HG03060 (cell line): ENCODE results near the gene SIRPA.

Source experiments
- ATAC-seq: cut with Tn5 transposase; IDR thresholded peaks from one replicate; pipeline ENCODE4 v1.9.1; 2021; ENCODE audit warnings: low read depth, moderate number of reproducible peaks; ENCODE audit not compliant: unreplicated experiment

SIRPA gene

DNA sequence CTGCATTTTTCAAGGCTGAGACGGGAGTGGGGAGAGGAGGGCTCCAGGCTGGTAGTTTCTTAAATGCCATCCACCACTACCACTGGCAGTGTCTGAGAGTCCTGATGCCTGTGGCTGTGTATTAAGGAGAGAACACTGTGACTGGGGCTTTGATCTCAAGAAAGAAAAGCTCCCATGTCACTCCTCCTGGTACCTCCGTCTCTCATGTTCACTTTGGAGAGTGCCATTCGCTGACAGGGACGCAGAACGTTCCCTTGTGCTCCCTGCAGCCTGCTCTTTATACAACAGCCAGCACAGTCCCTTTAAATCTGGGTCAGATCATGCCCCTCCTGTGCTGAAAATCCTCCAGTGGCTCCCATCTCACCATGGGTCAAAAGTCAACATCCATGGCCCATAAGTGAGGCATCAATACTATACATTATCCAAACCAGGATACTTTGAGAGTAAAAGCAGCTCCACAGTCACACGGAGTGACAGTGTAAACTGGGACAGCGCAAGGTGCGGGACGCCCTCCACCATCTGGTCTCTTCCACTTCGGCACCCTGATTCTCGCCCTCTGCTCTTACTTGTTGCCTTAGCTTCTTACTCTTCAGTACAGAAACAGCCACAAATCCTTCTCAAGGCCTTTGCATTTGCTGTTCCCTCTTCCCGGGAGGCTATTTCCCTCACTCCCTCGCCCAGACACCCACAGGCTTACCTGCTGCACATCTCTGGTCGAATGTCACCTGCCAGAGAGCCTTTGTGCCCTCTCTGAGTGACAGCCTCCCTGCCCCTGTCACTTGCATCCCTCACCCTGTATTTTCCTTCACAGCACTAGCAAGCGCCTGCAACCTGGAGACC is 78.6 kb downstream of the SIRPA start:
- ATAC-seq, result no peak

DNA sequence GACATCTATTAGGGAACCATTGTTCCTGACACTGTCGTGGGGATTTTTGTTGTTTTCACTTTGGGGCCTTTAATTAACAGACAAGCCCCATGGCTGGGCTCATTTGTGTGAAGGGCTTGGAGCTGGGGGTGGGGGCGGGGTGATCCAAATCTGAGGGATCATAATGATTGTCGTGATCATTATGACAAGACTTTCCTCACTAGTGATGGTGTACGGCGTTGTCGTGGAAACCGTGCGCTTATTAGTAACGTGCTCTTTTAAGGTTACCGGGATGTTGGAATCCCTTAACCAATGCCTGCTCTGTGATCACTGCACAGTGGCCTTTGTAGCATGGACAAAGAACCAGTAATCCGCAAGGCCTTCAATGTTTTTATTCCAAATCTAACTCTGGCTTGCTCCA is 80.1 kb downstream of the SIRPA start:
- ATAC-seq, result no peak

DNA sequence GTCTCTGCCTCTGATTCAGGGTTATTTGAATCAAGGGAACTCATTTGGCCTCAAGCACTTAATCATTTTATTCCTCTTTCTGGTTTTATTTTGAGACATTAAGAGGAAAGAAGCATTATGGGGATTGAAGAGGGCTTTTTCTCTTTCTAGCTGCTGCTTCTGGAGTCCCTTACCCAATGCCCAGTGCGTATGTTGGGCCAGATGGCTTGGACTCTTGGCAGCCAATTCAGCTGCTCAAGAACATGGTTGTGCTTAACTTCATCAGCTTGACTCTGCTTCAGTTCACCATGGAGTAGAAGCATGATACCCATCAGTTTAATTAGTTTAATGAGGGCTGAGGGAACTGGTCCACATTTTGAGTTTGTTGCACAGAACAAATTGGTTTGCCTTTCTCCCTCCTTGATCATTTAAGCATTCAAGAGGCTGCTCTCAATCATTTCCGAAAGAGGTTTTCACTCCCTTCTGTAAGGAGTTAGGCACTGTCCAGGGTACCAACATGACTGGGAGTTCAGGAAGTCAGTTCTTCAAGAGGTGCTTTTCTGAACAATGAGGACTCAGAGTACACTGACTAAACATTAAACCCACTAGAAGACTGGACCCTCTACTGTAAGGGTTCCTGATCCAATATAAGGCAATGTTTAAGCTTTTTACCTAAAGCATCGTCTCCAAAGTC is 84.0 kb downstream of the SIRPA start:
- no peak for ATAC-seq

DNA sequence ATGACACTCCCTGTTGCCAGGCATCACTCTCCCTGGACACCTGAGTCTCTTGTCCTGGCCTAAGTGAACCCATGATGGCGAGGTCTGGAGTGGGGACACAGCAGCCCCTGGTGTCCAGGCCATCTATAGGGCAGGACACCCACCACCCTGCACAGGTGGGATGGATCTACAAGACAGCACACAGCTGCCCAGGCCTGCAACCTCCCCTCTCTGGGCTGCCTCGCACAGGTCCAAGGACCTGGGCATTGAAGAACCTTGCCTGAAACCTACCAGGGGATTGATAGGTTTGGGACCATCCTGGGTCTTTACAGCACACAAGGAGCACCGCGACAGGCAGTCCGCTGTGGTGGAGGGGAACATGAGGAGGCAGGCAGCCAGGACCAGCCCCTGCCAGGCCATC is 87.5 kb downstream of the SIRPA start:
- no peak for ATAC-seq

DNA sequence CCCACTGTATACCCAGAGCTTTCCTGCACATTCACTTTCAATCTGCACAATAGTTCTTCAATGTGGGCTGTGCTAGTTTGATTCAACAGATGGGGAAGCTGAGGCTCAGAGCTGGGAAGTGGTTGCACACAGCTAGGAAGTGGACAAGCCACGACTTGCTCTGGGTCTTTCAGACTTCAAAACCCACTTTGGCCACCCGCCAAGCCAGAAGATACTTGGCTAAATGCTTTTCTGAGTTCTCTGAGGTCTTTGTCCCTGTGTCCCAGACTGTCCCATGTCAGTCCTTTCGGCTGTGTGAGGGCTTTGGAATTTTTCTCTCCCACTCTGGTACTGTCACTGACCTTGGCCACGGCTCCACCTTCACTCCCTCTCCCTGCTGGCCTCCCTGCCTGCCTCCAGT is 88.1 kb downstream of the SIRPA start:
- no peak for ATAC-seq

DNA sequence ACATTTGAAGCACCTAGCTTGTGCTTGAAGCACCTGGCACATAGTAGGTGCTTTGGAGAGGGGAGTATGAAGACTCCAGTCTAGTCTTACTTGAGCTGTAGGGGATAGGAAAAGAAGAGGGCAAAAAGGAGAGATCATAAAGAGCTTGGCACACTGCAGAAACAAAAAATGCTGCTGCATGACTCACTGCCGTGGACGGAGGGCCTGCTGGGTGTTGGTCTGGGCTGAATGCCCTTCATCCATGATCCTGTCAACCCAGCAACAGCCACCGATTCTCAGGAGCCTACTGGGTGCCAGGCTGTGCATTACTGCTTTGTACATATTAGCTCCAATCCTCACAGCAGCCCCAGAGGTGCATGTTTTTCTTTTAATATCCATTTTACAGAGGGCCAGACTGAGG is 92.6 kb downstream of the SIRPA start:
- no peak for ATAC-seq
